Osteoblast (primary cell): ENCODE results near the gene DEDD2. TPM values are rescaled to one million over a fixed set of nuclear protein-coding genes. Genes with fewer than 3 reads are reported as not detected.

Source experiments
- DNase-seq: peaks from one replicate; pipeline ENCODE4 v3.0.0; 2011; ENCODE audit warnings: low spot score, mixed read lengths; ENCODE audit not compliant: insufficient read length; ENCODE audit errors: missing footprints
- H2AFZ ChIP-seq: 2 replicates; pipeline ENCODE4 v1.6.0; 2011; ENCODE audit warnings: mild to moderate bottlenecking, low read length
- H3K27ac ChIP-seq: 2 replicates; pipeline ENCODE4 v1.5.1; 2011; ENCODE audit warnings: mild to moderate bottlenecking, low read depth, low read length, moderate library complexity
- H3K27me3 ChIP-seq: 2 replicates; pipeline ENCODE4 v1.6.0; 2012; ENCODE audit warnings: mild to moderate bottlenecking, control low read depth, inconsistent platforms, low read length, moderate library complexity; ENCODE audit not compliant: insufficient read depth
- H3K36me3 ChIP-seq: 2 replicates; pipeline ENCODE4 v1.5.1; 2011; ENCODE audit warnings: mild to moderate bottlenecking, low read length, control low read depth, moderate library complexity; ENCODE audit not compliant: insufficient read depth
- H3K4me1 ChIP-seq: 2 replicates; pipeline ENCODE4 v1.5.1; 2011; ENCODE audit warnings: mild to moderate bottlenecking, low read length, control low read depth, moderate library complexity; ENCODE audit not compliant: insufficient read depth
- H3K4me2 ChIP-seq: 2 replicates; pipeline ENCODE4 v1.6.0; 2011; ENCODE audit warnings: mild to moderate bottlenecking, low read length; ENCODE audit not compliant: insufficient read depth
- H3K4me3 ChIP-seq: fragments of 200-600 bp; sonication (generic); 3 replicates; pipeline ENCODE4 v1.5.1; 2012; ENCODE audit warnings: mild to moderate bottlenecking, low read length, inconsistent platforms; ENCODE audit not compliant: insufficient read depth
- H3K79me2 ChIP-seq: 2 replicates; pipeline ENCODE4 v1.6.0; 2012; ENCODE audit warnings: mild to moderate bottlenecking, low read length, control low read depth, inconsistent platforms; ENCODE audit not compliant: insufficient read depth
- H3K9me3 ChIP-seq: 2 replicates; pipeline ENCODE4 v1.5.1; 2011; ENCODE audit warnings: low read depth, low read length, control low read depth
- H4K20me1 ChIP-seq: 2 replicates; pipeline ENCODE4 v1.6.0; 2012; ENCODE audit warnings: mild to moderate bottlenecking, low read length, control low read depth; ENCODE audit not compliant: insufficient read depth
- CTCF ChIP-seq: IDR thresholded peaks from 2 replicates; pipeline ENCODE4 v1.5.1; 2011; ENCODE audit warnings: mild to moderate bottlenecking, low read depth, low read length, moderate library complexity; ENCODE audit errors: extremely low read depth
- total RNA-seq: library from RNA; depleted of rRNA; stranded (reverse); fragments of >200 nt; gene quantifications from 2 replicates; pipeline ENCODE4 v1.2.3, GENCODE V29; 2012

DEDD2 gene
- total RNA-seq, 1 donor: 19.9 TPM

- Histone ChIP-seq H3K4me3 (peak overlapping the region; percentile 95), H3K79me2 (peaks cover 36% of the 10 kb centered on the region), H3K9me3 (no peaks in the 10 kb centered on the region), H3K27ac (peak overlapping the region; percentile 80), H3K4me2 (peak overlapping the region; percentile 89), H3K4me1 (peaks cover 29% of the 10 kb centered on the region), H3K36me3 (no peaks in the 10 kb centered on the region), H2AFZ (peak overlapping the region; percentile 94), H4K20me1 (peaks cover 7% of the 10 kb centered on the region), H3K27me3 (no peaks in the 10 kb centered on the region)
- DNase-seq: peak; percentile 91
- TF ChIP-seq CTCF: no peak
These were observed 38.6 kb upstream of the DEDD2 start for GRCh38 chr19:42255766-42256745.

GRCh38 chr19:42254850-42255765, 37.6 kb upstream of the DEDD2 start, which contains the start of gene ERF:
ERF (minus strand) TSS chr19:42255128; CDS start chr19:42254999, 129 bp downstream.
- peak within 1 kb of the TSS; percentile 94 for H2AFZ ChIP-seq
- H3K9me3 ChIP-seq: no peaks in the 10 kb centered on the region
- no peaks in the 10 kb centered on the region for H3K27me3 ChIP-seq
- DNase-seq: peak; percentile 100
- TF ChIP-seq CTCF: no peak
- H3K4me3 ChIP-seq: peak within 1 kb of the TSS; percentile 95
- peaks cover 5% of the 10 kb centered on the region for H3K36me3 ChIP-seq
- peaks cover 38% of the 10 kb centered on the region for H3K4me1 ChIP-seq
- peaks cover 15% of the 10 kb centered on the region for H4K20me1 ChIP-seq
- peak within 1 kb of the TSS; percentile 89 for H3K4me2 ChIP-seq
- H3K79me2 ChIP-seq: peaks cover 45% of the 10 kb centered on the region
- peak within 1 kb of the TSS; percentile 90 for H3K27ac ChIP-seq

GRCh38 chr19:42254089-42254849, 36.8 kb upstream of the DEDD2 start:
- Histone ChIP-seq H2AFZ (no peak overlapping the region), H3K4me2 (peak overlapping the region; percentile 70), H3K4me3 (peak overlapping the region; percentile 95), H3K27ac (peak overlapping the region; percentile 90), H3K27me3 (no peaks in the 10 kb centered on the region), H3K4me1 (peaks cover 41% of the 10 kb centered on the region), H3K9me3 (no peaks in the 10 kb centered on the region), H3K36me3 (peaks cover 14% of the 10 kb centered on the region), H4K20me1 (peaks cover 20% of the 10 kb centered on the region), H3K79me2 (peaks cover 54% of the 10 kb centered on the region)
- no peak for TF ChIP-seq CTCF
- DNase-seq: peak; percentile 90
